ENCODE results near the gene RALB. TPM values are rescaled to one million over a fixed set of nuclear protein-coding genes. Genes with fewer than 3 reads are reported as not detected.

The RALB gene
- total RNA-seq, 1 experiment from 2014 or later: 24.6 TPM

DNA sequence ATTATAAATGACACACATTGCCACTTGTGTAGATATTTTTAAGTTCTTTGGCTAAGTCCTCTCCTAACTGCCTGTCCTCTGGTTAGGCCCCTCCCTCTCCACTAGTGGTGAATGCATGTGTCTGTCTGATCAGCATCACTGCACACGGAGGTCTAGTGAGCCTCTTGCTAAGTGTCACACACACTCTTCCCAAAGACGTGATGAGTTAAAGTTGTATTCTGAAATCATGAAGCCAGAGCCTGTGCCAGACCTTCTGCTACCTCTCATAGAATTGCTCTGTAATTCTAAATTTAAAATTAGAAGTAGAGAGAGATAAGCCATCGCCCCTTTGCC, 41.3 kb downstream of the RALB start:
- no peaks in the 10 kb centered on the region for H3K79me2 ChIP-seq (ENCODE audit: insufficient read depth, low read length)
- no peak overlapping the region for H3K9ac ChIP-seq (ENCODE audit: extremely low read depth, insufficient read length, low read length)
- Mint-ChIP-seq H3K36me3 (ENCODE audit: insufficient read depth in 1 of 3, low read depth in 3 of 3) (peaks cover 0 to 17% (median 12%) of the 10 kb centered on the region in 3 experiments; a peak in 6 of 7 replicates), H3K27ac (no peak overlapping the region), H3K4me3 (no peak overlapping the region), H3K27me3 (ENCODE audit: low read depth) (no peaks in the 10 kb centered on the region), H3K9me3 (no peaks in the 10 kb centered on the region), H3K4me1 (peaks cover 46 to 50% of the 10 kb centered on the region in 2 experiments)
- no CpG with 5 or more reads among the region's 3 CpGs for WGBS (ENCODE audit: extremely low coverage, insufficient read length, low lambda C conversion rate)
- no peak overlapping the region for H4K5ac ChIP-seq (ENCODE audit: insufficient read length, low read depth, low read length)
- no peak overlapping the region for H3K18ac ChIP-seq (ENCODE audit: insufficient read length, low read depth, low read length)
- H3K4me1 ChIP-seq (ENCODE audit: insufficient read depth, low read length): peaks cover 27% of the 10 kb centered on the region; the same call in 1 of the 2 replicates
- no peak overlapping the region for H2BK120ac ChIP-seq (ENCODE audit: low read depth, low read length, poor library complexity, severe bottlenecking)
- no peak for DNase-seq
- no peak overlapping the region for H3K4me2 ChIP-seq (ENCODE audit: insufficient read depth, insufficient read length, low read length)
- H3K56ac ChIP-seq (ENCODE audit: insufficient read length, low read depth, low read length): no peak overlapping the region
- no peaks in the 10 kb centered on the region for H3K9me3 ChIP-seq (ENCODE audit: control insufficient read depth, low read depth, low read length)
- no peaks in the 10 kb centered on the region for H4K20me1 ChIP-seq (ENCODE audit: control insufficient read depth, insufficient read depth, insufficient read length)
- H3K27me3 ChIP-seq (ENCODE audit: insufficient read depth, low read length): no peaks in the 10 kb centered on the region
- no peak overlapping the region for H2BK5ac ChIP-seq (ENCODE audit: insufficient read length, low read length)
- H3K23ac ChIP-seq (ENCODE audit: insufficient read length, low read depth, low read length): no peak overlapping the region
- no peaks in the 10 kb centered on the region for H3K23me2 ChIP-seq (ENCODE audit: insufficient read length, low read depth, low read length, poor library complexity, severe bottlenecking)
- no peak overlapping the region for H3K27ac ChIP-seq (ENCODE audit: insufficient read length, low read depth, low read length)
- TF ChIP-seq, protein P1, sequence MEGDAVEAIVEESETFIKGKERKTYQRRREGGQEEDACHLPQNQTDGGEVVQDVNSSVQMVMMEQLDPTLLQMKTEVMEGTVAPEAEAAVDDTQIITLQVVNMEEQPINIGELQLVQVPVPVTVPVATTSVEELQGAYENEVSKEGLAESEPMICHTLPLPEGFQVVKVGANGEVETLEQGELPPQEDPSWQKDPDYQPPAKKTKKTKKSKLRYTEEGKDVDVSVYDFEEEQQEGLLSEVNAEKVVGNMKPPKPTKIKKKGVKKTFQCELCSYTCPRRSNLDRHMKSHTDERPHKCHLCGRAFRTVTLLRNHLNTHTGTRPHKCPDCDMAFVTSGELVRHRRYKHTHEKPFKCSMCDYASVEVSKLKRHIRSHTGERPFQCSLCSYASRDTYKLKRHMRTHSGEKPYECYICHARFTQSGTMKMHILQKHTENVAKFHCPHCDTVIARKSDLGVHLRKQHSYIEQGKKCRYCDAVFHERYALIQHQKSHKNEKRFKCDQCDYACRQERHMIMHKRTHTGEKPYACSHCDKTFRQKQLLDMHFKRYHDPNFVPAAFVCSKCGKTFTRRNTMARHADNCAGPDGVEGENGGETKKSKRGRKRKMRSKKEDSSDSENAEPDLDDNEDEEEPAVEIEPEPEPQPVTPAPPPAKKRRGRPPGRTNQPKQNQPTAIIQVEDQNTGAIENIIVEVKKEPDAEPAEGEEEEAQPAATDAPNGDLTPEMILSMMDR (conservative IDR thresholded peaks at IDR 0.05): no peak
- no peak overlapping the region for H4K8ac ChIP-seq (replicated peaks; ENCODE audit: insufficient read length, low read depth, low read length)
- H2BK20ac ChIP-seq (ENCODE audit: low read depth, low read length, poor library complexity, severe bottlenecking): no peak overlapping the region
- H3K14ac ChIP-seq (ENCODE audit: insufficient read depth, low read length): no peak overlapping the region
- H3K79me1 ChIP-seq (ENCODE audit: insufficient read depth, low read depth, low read length, poor library complexity, severe bottlenecking): no peaks in the 10 kb centered on the region
- H4K91ac ChIP-seq (ENCODE audit: insufficient read length, low read depth, low read length): no peak overlapping the region
- H3T11ph ChIP-seq (ENCODE audit: low read length): no peak overlapping the region
- no peak overlapping the region for H2BK15ac ChIP-seq (ENCODE audit: low read depth, low read length)
- no peak overlapping the region for H2AFZ ChIP-seq (ENCODE audit: low read length)
- no peak overlapping the region for H2AK5ac ChIP-seq (ENCODE audit: insufficient read length, low read length)
- no peak overlapping the region for H2BK12ac ChIP-seq (ENCODE audit: insufficient read length, low read depth, low read length)
- no peak overlapping the region for H3K4ac ChIP-seq (ENCODE audit: low read depth, low read length)

Data from H9 (cell line).